HG02973 (cell line): ENCODE data around the gene TMEM151B.

ENCODE experiments used
- ATAC-seq: cut with Tn5 transposase; IDR thresholded peaks from one replicate; pipeline ENCODE4 v1.9.1; 2021; ENCODE audit warnings: moderate library complexity; ENCODE audit not compliant: unreplicated experiment

TMEM151B gene

DNA sequence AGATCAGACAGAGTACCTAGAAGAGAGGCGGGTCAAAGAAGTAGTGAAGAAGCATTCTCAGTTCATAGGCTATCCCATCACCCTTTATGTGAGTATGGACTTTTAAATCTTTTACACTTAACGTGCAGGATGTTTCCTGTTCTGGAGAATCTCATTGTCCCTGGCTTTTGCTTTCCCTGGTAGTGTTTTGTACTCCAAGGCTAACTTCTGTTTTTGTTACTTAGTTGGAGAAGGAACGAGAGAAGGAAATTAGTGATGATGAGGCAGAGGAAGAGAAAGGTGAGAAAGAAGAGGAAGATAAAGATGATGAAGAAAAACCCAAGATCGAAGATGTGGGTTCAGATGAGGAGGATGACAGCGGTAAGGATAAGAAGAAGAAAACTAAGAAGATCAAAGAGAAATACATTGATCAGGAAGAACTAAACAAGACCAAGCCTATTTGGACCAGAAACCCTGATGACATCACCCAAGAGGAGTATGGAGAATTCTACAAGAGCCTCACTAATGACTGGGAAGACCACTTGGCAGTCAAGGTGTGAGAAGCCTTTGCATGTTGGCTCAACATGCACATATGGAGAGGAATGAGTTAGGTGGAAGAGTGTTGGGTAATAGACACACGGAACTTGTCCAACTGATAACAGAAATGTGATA lies 20.1 kb upstream of the TMEM151B start:
- ATAC-seq: no peak

- no peak for ATAC-seq
Observed at GRCh38 chr6:44250718-44251123, 19.5 kb upstream of the TMEM151B start.

DNA sequence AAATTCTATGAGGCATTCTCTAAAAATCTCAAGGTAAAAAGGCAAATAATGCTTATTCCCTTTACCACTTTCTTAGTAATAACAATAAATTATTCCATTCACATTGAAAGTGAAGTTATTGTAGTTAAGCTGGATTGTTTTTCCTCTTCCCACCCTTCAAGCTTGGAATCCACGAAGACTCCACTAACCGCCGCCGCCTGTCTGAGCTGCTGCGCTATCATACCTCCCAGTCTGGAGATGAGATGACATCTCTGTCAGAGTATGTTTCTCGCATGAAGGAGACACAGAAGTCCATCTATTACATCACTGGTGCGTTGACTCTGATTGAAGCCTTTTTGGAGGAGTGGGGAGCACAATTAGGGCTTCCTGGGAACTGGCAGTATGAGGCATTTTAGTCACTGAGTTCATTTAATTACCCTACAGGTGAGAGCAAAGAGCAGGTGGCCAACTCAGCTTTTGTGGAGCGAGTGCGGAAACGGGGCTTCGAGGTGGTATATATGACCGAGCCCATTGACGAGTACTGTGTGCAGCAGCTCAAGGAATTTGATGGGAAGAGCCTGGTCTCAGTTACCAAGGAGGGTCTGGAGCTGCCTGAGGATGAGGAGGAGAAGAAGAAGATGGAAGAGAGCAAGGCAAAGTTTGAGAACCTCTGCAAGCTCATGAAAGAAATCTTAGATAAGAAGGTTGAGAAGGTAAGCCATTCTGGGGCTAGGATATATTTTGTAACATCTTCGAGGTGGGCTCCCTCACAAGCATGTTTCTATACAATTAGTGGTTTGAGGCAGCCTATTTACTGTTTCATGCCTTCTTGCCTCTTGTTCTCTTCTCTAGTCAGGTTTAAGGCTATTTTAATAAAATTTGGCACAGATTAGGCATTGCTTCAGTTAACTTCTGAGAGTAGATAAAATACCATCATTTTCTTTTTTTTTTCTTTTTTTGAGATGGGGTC lies 18.4 kb upstream of the TMEM151B start:
- ATAC-seq: no peak

DNA sequence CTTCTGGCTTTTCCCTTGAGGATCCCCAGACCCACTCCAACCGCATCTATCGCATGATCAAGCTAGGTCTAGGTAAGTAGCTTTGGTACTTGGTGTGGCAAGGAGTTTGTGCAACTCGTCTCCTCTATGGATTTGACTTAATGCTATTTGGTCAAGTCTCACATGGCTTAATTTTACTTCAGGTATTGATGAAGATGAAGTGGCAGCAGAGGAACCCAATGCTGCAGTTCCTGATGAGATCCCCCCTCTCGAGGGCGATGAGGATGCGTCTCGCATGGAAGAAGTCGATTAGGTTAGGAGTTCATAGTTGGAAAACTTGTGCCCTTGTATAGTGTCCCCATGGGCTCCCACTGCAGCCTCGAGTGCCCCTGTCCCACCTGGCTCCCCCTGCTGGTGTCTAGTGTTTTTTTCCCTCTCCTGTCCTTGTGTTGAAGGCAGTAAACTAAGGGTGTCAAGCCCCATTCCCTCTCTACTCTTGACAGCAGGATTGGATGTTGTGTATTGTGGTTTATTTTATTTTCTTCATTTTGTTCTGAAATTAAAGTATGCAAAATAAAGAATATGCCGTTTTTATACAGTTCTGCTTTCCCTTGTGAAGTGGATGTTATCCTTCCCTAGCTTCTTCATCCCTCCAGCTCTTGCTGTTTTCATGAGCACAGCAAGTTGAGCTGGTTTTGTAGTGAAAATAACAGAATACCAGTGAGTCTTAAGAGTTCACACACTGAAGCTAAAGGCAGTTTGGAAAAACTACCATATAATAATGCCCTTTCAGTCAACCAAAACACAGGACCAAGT lies 16.7 kb upstream of the TMEM151B start:
- ATAC-seq: no peak

GRCh38 chr6:44254191-44255104 lies 15.8 kb upstream of the TMEM151B start:
- no peak for ATAC-seq

- ATAC-seq: no peak
Observed at GRCh38 chr6:44255105-44255808, 15.0 kb upstream of the TMEM151B start.

DNA sequence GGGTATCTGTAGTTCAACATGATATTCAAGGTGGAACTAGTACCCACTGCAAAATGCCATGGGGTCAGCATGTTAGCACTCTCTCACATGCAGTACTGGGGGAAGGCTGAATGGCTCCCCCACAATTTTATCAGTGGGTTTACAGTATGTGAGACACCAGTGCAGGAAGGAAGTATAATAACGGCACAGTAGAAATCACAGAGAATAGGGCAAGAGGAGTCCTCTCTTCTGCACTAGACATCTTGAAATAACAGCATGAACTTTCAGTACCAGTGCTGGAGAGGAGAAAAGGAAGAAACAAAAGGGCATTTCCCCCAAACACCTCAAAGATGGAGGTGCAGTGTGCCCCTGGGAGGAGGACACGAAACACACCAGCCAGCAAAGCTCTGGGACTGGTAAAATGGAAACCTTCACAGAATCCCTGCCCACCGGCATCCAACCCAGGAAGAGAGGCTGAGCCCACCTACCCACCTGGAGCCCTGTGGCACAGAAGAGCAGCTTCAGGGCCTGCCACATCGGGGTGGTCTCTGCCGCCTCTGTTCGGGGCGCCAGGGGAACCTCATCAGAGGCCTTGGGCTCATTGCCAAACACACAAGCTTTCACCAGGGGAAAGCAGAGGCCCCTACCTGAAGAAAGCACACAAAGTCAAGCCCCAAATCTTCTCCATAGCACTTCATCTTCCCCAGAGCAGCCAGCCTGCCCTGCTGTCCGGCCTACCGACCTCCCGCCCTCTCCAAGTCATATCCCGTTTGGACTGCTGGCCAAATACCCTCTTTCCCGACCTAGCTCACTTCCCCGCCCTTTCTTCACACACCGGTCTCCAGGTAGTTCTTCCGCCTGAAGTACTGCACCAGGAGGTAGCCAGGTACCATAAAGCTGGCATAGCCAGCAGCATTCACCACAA lies 14.1 kb upstream of the TMEM151B start:
- ATAC-seq: no peak

- no peak for ATAC-seq
Observed at GRCh38 chr6:44256775-44257024, 13.6 kb upstream of the TMEM151B start.

DNA sequence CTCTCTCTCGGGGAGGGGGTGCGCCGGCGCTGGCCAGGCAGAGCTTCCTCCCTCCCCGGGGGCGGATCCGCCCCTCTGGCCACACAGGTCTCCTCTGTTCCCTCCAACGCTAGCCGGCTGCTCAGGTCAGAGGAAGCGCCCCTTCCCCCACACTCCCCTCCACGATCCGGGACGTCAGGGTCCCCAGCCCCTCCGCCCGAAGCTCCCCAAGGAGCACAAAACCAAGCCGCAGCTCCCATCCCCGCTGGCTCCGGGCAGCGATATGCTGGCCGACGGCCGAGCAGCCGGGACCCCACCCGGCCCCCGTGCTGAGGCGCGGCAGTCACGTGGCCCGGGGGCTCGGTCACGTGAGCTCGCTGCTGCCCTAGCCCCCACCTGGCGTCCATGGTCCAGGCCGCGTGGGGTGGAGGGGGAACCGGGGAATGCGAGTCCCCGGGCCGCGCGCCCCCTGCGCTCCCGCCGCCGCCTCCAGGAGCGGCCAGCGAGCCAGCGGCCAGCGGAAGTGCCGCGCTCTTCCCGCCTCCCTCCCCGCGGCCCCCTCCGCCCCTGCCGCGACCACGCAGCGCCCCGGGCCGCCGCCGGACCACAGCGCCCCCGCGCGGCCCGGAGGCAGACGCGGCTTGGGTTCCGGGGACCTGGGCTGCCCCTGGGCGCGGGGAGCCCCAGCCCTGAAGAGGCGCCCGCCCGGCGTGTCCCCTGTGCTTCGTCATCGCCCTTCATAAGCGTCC lies 13.1 kb upstream of the TMEM151B start, which contains the start of gene SLC35B2:
TSS of gene SLC35B2 (minus strand) at position 504 of the 728 bp plus-strand sequence. CDS start at position 386, 118 bp downstream.
- ATAC-seq: peak; percentile 41

DNA sequence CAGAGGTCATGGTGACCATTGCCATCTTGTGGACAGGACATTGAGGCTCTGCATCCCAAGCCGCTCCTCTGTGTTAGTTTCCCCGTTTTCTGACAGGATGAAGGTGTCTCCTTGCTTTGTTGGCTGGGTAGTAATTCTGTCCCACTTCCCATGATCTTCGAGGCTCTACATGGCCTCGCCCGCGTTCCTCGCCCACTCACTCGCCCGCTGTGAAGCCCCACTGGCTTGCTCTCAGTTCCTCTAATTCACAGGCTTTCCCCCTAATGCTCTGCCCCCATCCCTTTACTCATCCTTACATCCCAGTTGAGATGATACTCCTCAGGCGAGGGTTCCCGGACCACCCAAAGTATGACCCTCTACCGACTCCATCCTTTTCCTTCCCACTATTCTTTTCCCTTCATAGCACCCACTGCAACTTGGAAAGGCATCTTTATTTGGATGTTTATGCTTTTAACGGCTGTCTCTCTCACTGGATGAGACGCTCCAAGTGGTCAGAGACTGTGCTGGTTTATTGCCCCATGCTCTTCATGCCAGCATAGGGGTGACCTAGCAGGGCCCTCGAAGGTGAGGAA lies 12.4 kb upstream of the TMEM151B start:
- peak; percentile 13 for ATAC-seq

DNA sequence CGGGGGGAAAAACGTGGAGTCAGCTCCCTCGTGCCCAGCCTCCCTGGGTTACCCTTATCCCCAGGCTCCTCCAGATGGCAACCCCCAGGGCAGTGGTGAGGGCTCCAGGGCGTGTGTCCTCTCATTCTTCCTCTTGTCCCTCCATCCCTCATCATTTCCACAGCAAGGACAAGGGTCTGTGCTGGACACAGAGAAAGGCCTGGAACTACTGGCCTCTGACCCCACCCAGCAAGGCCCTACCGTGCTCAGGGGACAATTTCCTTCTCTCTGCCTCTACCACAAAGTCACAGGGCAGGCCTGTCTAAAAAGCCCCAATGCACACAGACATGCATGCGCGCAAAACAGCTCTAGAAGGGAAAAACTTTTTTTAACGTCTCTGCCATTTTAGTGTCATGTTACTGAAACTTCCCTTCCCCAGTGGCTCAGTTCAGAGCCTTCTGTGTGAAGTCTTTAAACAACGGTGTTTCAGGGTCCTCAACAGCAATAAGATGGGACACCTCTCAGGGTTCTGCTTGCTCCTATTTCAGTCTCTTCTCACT lies 11.9 kb upstream of the TMEM151B start:
- ATAC-seq: no peak

DNA sequence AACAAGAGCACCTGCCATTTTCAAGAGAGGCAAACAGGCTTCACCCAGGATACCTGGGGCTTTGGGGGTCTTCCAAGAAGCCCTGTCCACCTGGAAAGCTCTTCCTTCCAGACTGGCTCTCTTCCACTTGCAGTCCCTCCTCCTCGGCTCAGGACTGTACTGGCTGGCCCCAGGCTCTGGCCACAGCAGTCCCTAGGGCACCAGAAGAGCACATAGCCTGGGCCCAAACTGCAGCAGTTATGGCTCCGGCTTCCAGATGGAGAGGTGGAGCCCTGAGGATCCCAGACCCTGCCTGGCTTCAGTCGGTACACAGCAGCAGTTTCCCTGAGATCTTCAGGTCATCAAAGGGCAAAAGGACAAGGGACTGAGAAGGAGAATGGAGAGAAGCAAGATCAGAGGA lies 11.3 kb upstream of the TMEM151B start:
- ATAC-seq: no peak

DNA sequence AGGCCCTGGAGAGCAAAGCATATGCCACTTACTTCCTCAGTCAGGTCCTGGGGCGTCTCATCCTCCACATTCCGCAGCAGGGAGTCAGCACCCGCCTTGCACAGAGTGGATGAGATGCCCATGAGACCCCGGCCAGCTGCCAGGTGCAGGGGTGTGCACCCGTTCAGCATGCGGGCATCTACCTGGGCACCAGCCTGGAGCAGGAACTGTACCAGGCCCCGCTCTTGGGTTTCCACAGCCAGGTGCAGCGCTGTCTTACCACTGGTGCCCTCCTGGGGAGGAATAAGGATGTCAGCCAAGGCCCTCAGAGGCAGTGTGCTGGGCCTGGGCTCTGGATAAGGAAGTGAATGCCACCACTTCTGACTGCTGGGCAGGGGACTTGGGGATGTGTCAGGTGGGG lies 10.2 kb upstream of the TMEM151B start:
- ATAC-seq: no peak

DNA sequence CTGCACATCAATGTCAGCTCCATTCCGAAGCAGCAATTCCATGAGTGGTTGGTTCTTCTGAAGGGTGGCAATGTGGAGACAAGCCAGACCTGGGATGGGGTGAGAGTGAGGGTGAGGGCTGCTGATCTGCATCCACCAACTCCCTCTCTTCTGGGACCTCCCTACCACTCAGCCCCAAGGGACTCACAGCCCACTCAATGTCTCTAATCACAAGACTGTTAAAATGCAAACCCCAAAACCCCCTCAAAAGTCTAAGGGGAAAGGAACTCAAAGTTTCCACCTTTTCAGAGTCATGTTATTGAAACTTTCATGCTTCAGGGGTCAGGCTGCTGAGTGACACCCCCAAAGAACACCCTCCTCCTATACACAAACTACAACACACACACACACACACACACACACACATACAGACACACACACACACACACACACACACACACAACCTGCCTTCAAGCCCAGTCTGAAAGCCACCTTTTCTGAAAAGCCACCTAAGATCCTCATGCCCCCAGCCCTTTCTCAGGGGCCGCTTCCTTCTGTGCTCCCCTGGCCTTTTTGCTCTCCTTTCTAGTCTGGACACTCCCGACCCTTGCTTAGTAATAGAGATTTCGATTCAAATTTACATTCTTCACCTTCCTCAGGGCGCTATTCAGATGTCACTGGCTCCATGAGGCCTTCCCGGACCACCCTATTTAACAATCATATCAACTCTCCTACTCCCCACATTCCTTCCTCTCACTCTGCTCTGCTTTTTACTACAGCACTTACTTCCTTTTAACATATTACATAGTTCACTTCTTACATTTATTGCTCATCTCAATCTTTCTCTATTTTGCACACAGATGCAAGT lies 9.6 kb upstream of the TMEM151B start:
- ATAC-seq: no peak

DNA sequence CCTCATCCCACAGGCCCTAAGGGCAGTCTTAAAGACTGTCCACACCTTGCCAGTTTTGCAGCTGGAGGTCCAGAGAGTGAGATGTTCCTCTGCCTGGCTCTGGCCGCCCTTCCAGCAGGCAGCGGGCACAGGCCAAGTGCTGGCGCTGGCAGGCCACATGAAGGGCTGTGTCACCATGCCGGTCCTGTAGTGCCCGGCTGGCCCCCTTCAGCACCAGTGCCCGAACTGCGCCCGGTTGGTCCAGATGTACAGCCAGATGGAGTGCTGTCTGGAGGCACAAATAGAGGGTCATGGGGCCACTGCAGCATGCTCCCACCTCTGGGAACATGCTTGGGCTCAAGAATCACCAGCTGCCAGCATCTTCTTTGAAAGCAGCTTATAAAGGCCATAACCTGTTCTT lies 8.7 kb upstream of the TMEM151B start:
- ATAC-seq: no peak

- no peak for ATAC-seq
Observed at GRCh38 chr6:44262467-44263353, 7.5 kb upstream of the TMEM151B start.
